ENCODE results near the gene CFAP97D1. TPM values are rescaled to one million over a fixed set of nuclear protein-coding genes. Genes with fewer than 3 reads are reported as not detected.

The CFAP97D1 gene
- total RNA-seq, 2 experiments from 2014 or later = not detected

DNA sequence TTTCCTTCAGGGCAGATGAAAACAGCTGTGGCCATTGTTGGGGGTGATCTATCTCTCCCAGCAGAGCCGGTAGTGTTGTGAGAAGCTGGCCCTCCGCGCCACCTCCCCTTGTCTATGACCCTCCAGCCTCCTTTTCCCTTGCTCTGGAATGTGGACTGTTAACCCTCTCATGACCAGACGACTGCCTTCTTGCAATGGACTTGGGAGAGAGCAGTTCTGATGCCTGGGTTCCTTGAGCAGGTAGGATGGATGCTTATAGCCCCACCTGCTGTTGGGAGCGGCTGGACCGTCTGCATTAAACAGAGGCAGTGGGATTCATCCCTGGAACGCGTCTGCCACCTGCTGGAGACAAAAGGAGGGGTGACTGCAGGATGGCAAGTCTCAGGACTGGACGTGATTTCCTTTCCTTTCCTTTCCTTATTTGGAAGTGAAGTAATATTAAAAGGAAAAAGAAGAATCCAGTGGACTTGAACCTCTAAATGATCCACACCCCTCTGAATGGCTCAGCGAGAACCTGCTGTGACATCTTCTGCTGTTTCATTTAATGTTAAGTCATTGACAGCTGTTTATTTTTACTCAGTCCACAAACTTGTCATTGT lies 19.9 kb upstream of the CFAP97D1 start:
- DNase-seq (ENCODE audit: low spot score) = peak; percentile 86
- no peaks in the 10 kb centered on the region for H3K79me2 ChIP-seq (ENCODE audit: insufficient read depth, low read depth, low read length)
- H3K36me3 ChIP-seq (ENCODE audit: insufficient read depth, low read length) = no peaks in the 10 kb centered on the region
- H3K4me3 ChIP-seq (ENCODE audit: low read depth, low read length, poor library complexity, severe bottlenecking) = no peak overlapping the region
- H2AFZ ChIP-seq (ENCODE audit: low read length) = no peak overlapping the region
- no peaks in the 10 kb centered on the region for H4K20me1 ChIP-seq (ENCODE audit: insufficient read depth, low read length)
- no peak for TF ChIP-seq EZH2phosphoT487 (IDR thresholded peaks at IDR 0.05; ENCODE audit: borderline replicate concordance, low read depth, low read length)
- TF ChIP-seq, protein P1, sequence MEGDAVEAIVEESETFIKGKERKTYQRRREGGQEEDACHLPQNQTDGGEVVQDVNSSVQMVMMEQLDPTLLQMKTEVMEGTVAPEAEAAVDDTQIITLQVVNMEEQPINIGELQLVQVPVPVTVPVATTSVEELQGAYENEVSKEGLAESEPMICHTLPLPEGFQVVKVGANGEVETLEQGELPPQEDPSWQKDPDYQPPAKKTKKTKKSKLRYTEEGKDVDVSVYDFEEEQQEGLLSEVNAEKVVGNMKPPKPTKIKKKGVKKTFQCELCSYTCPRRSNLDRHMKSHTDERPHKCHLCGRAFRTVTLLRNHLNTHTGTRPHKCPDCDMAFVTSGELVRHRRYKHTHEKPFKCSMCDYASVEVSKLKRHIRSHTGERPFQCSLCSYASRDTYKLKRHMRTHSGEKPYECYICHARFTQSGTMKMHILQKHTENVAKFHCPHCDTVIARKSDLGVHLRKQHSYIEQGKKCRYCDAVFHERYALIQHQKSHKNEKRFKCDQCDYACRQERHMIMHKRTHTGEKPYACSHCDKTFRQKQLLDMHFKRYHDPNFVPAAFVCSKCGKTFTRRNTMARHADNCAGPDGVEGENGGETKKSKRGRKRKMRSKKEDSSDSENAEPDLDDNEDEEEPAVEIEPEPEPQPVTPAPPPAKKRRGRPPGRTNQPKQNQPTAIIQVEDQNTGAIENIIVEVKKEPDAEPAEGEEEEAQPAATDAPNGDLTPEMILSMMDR (conservative IDR thresholded peaks at IDR 0.05; ENCODE audit: low read length) = peak; percentile 99
- POLR2A ChIA-PET = no interaction called here
- intact Hi-C loops (cut with micrococcal nuclease; ENCODE audit: unreplicated experiment) = loop anchor here (1.0 kb wide), 2 partner anchors 66 to 184 kb away; no protein-coding TSS in a partner anchor
- no peak overlapping the region for H3K27ac ChIP-seq (ENCODE audit: low read depth, low read length, poor library complexity, severe bottlenecking)
- H3K4me1 ChIP-seq (ENCODE audit: insufficient read depth, low read length, poor library complexity, severe bottlenecking) = no peaks in the 10 kb centered on the region
- no TSS peak for BruUV-seq (replicated peaks)
- no peaks in the 10 kb centered on the region for H3K9me2 ChIP-seq (ENCODE audit: insufficient read depth, low read length)
- no peak overlapping the region for H3K4me2 ChIP-seq (ENCODE audit: low read length)
- CTCF ChIA-PET (ENCODE audit: unreplicated experiment) = interaction anchor here (1.0 to 1.4 kb wide), 2 partner anchors 65 to 183 kb away, joined by 3 to 4 read pairs; no protein-coding TSS in a partner anchor
- H3K9me3 ChIP-seq (ENCODE audit: low read length) = no peaks in the 10 kb centered on the region

GRCh38 chr17:43766413-43767052 lies 13.7 kb upstream of the CFAP97D1 start:
- Histone ChIP-seq H3K9me2 (ENCODE audit: insufficient read depth, low read length) (no peaks in the 10 kb centered on the region), H3K4me1 (ENCODE audit: insufficient read depth, low read length, poor library complexity, severe bottlenecking) (peaks cover 13% of the 10 kb centered on the region), H3K79me2 (ENCODE audit: insufficient read depth, low read depth, low read length) (no peaks in the 10 kb centered on the region), H3K4me3 (ENCODE audit: low read depth, low read length, poor library complexity, severe bottlenecking) (no peak overlapping the region), H2AFZ (ENCODE audit: low read length) (no peak overlapping the region), H3K36me3 (ENCODE audit: insufficient read depth, low read length) (no peaks in the 10 kb centered on the region), H3K4me2 (ENCODE audit: low read length) (no peak overlapping the region), H3K9me3 (ENCODE audit: low read length) (no peaks in the 10 kb centered on the region), H4K20me1 (ENCODE audit: insufficient read depth, low read length) (no peaks in the 10 kb centered on the region), H3K27ac (ENCODE audit: low read depth, low read length, poor library complexity, severe bottlenecking) (no peak overlapping the region)
- TF ChIP-seq, protein P1 (conservative IDR thresholded peaks at IDR 0.05; ENCODE audit: low read length) = peak; percentile 94
- no peak for TF ChIP-seq EZH2phosphoT487 (IDR thresholded peaks at IDR 0.05; ENCODE audit: borderline replicate concordance, low read depth, low read length)
- CTCF ChIA-PET (ENCODE audit: unreplicated experiment) = interaction anchor here (0.7 to 0.8 kb wide), 2 partner anchors 8 to 134 kb away, joined by 3 to 4 read pairs; no protein-coding TSS in a partner anchor
- no TSS peak for BruUV-seq (replicated peaks)
- peak; percentile 45 for DNase-seq (ENCODE audit: low spot score)
- POLR2A ChIA-PET = interaction anchor here (0.6 kb wide), 2 partner anchors 42 to 167 kb away, joined by 3 read pairs; no protein-coding TSS in a partner anchor
- intact Hi-C loops (cut with micrococcal nuclease; ENCODE audit: unreplicated experiment) = no loop called here
